A549 (cell line): ENCODE data around the gene USP9X. TPM values are rescaled to one million over a fixed set of nuclear protein-coding genes. Genes with fewer than 3 reads are reported as not detected.

Source experiments
- ATAC-seq, 2 experiments: fragments of 200-7000 bp in 1 of 2; fragments of >200 bp in 1 of 2; cut with Nextera tagmentation in 1 of 2; cut with Tn5 transposase in 1 of 2; 3 replicates each; pipeline versions ENCODE4 v1.8.0 to v1.9.1; 2018 to 2020; ENCODE audit warnings: mild to moderate bottlenecking in 1 of 2, moderate library complexity in 1 of 2
- CTCF ChIA-PET: fragments of 300-600 bp; sonication (Branson Sonifier 250); formaldehyde crosslinking; extraction: SDS; loops from one replicate; lab custom pipeline; 2021; ENCODE audit warnings: antibody characterized with exemption, inconsistent platforms; lab: Yijun Ruan, JAX
- POLR2A ChIA-PET: fragments of 350-600 bp; formaldehyde crosslinking; extraction: SDS; loops from one replicate; lab custom pipeline; 2021; ENCODE audit warnings: antibody characterized with exemption, inconsistent platforms; lab: Yijun Ruan, JAX
- DNase-seq, 2 experiments: peaks; one replicate each; pipeline versions ENCODE4 v3.0.0 to v3.0.0-alpha.2; 2011 to 2016; ENCODE audit warnings: low read depth in 1 of 2, low spot score in 1 of 2
- FAIRE-seq: peaks from 2 replicates; lab custom pipeline; 2011; peaks lifted over from hg19 to GRCh38; lab: Jason Lieb, UNC
- H3K27ac ChIP-seq, 2 experiments: fragments of >200 bp; sonication (Bioruptor Twin); formaldehyde crosslinking; 3 replicates each; pipeline ENCODE4 v1.5.1; 2016 to 2017
- H3K4me1 ChIP-seq: fragments of >200 bp; sonication (Bioruptor Twin); formaldehyde crosslinking; 3 replicates; pipeline ENCODE4 v1.6.1; 2016
- H3K4me2 ChIP-seq: fragments of >200 bp; sonication (Bioruptor Twin); formaldehyde crosslinking; 3 replicates; pipeline ENCODE4 v1.6.1; 2016
- H3K4me3 ChIP-seq: fragments of >200 bp; sonication (Bioruptor Twin); formaldehyde crosslinking; 3 replicates; pipeline ENCODE4 v1.5.1; 2016
- H3K9me3 ChIP-seq: fragments of >200 bp; sonication (Bioruptor Twin); formaldehyde crosslinking; 3 replicates; pipeline ENCODE4 v1.6.1; 2016
- ATOH8 ChIP-seq: fragments of 250-450 bp; sonication (Bioruptor Pico); IDR thresholded peaks from 2 replicates; pipeline ENCODE4 v1.5.0; 2020; ENCODE audit warnings: low read depth, mild to moderate bottlenecking, moderate library complexity
- CEBPB ChIP-seq, 2 experiments: fragments of >200 bp in 1 of 2; sonication (Bioruptor Twin) in 1 of 2; formaldehyde crosslinking in 1 of 2; IDR thresholded peaks; 2 replicates each; pipeline ENCODE4 v1.6.1; 2012 to 2016
- CHD4 ChIP-seq: fragments of 200-600 bp; sonication (generic); IDR thresholded peaks from 2 replicates; pipeline ENCODE4 v1.6.1; 2016; ENCODE audit warnings: antibody characterized with exemption, mild to moderate bottlenecking, borderline replicate concordance
- E2F6 ChIP-seq: IDR thresholded peaks from 2 replicates; pipeline ENCODE4 v1.6.1; 2012; ENCODE audit warnings: low read depth, borderline replicate concordance
- EHF ChIP-seq: fragments of 250-450 bp; sonication (Bioruptor Pico); IDR thresholded peaks from 2 replicates; pipeline ENCODE4 v1.5.0; 2020; ENCODE audit warnings: mild to moderate bottlenecking
- EHMT2 ChIP-seq: fragments of 200-600 bp; sonication (generic); IDR thresholded peaks from 2 replicates; pipeline ENCODE4 v1.6.1; 2016; ENCODE audit warnings: antibody characterized with exemption, low read depth, mild to moderate bottlenecking, moderate library complexity
- ELK1 ChIP-seq: fragments of 150-350 bp; IDR thresholded peaks from 2 replicates; pipeline ENCODE4 v1.6.1; 2014; ENCODE audit warnings: low read depth, mild to moderate bottlenecking, low read length
- FOSB ChIP-seq: fragments of 250-450 bp; sonication (Bioruptor Pico); IDR thresholded peaks from 2 replicates; pipeline ENCODE4 v1.5.0; 2020; ENCODE audit warnings: mild to moderate bottlenecking, moderate library complexity
- FOXS1 ChIP-seq: fragments of 250-450 bp; sonication (Bioruptor Pico); IDR thresholded peaks from 2 replicates; pipeline ENCODE4 v1.5.0; 2020; ENCODE audit warnings: mild to moderate bottlenecking, moderate library complexity
- GATA3 ChIP-seq: IDR thresholded peaks from 2 replicates; pipeline ENCODE4 v1.6.1; 2012; ENCODE audit warnings: borderline replicate concordance
- HDAC2 ChIP-seq: fragments of 200-600 bp; sonication (generic); IDR thresholded peaks from 2 replicates; pipeline ENCODE4 v1.6.1; 2016
- HOXB13 ChIP-seq: fragments of 250-450 bp; sonication (Bioruptor Pico); IDR thresholded peaks from 2 replicates; pipeline ENCODE4 v1.5.0; 2020; ENCODE audit warnings: low read depth, mild to moderate bottlenecking, moderate library complexity
- JUNB ChIP-seq: fragments of >200 bp; sonication (Bioruptor Twin); formaldehyde crosslinking; IDR thresholded peaks from 2 replicates; pipeline ENCODE4 v1.6.1; 2016
- MAFK ChIP-seq: fragments of 450-650 bp; IDR thresholded peaks from 2 replicates; pipeline ENCODE4 v1.6.1; 2014; ENCODE audit not compliant: partially characterized antibody
- MAX ChIP-seq: IDR thresholded peaks from 2 replicates; pipeline ENCODE4 v1.6.1; 2012
- NFE2L2 ChIP-seq: fragments of 150-350 bp; conservative IDR thresholded peaks from 2 replicates; pipeline ENCODE4 v1.6.1; 2014; ENCODE audit warnings: low read length
- NPAS2 ChIP-seq: fragments of 250-450 bp; sonication (Bioruptor Pico); IDR thresholded peaks from 2 replicates; pipeline ENCODE4 v1.8.0; 2022; ENCODE audit warnings: mild to moderate bottlenecking, moderate library complexity, borderline replicate concordance
- NR3C1 ChIP-seq: fragments of >200 bp; sonication (Bioruptor Twin); formaldehyde crosslinking; IDR thresholded peaks from 3 replicates; pipeline ENCODE4 v1.6.1; 2017
- PBX3 ChIP-seq: IDR thresholded peaks from 2 replicates; pipeline ENCODE4 v1.6.1; 2012
- POLR2AphosphoS2 ChIP-seq: conservative IDR thresholded peaks from 2 replicates; pipeline ENCODE4 v1.6.1; 2012; ENCODE audit warnings: low read length, improper control_type of control experiment, inconsistent platforms
- REST ChIP-seq: fragments of 200-600 bp; sonication (generic); IDR thresholded peaks from 2 replicates; pipeline ENCODE4 v1.6.1; 2016; ENCODE audit warnings: antibody characterized with exemption, mild to moderate bottlenecking, moderate library complexity
- SMC3 ChIP-seq: fragments of >200 bp; sonication (Bioruptor Twin); formaldehyde crosslinking; IDR thresholded peaks from 3 replicates; pipeline ENCODE4 v1.6.1; 2018; ENCODE audit warnings: inconsistent platforms
- SREBF2 ChIP-seq: fragments of 450-650 bp; IDR thresholded peaks from 2 replicates; pipeline ENCODE4 v1.6.1; 2014; ENCODE audit warnings: mild to moderate bottlenecking, moderate library complexity
- TP53 ChIP-seq: fragments of 250-450 bp; sonication (Bioruptor Pico); IDR thresholded peaks from 2 replicates; pipeline ENCODE4 v1.5.0; 2021; ENCODE audit warnings: mild to moderate bottlenecking, moderate library complexity
- USF2 ChIP-seq: fragments of 450-650 bp; IDR thresholded peaks from 2 replicates; pipeline ENCODE4 v1.6.1; 2014; ENCODE audit warnings: antibody characterized with exemption
- ZSCAN20 ChIP-seq: fragments of 250-450 bp; sonication (Bioruptor Pico); IDR thresholded peaks from 2 replicates; pipeline ENCODE4 v1.8.0; 2022; ENCODE audit warnings: mild to moderate bottlenecking, moderate library complexity
- WGBS: methylation state at CpG from one replicate; pipeline ENCODE4 v1.1.6; 2017; ENCODE audit errors: missing lambda C conversion rate; 5-methylcytosine and 5-hydroxymethylcytosine counted together
- polyA plus RNA-seq, 4 experiments: library from polyadenylated mRNA; depleted of rRNA in 3 of 4; stranded (reverse); fragments of >200 nt; fragmentation: RNase III in 1 of 4; extraction: RNeasy Plus Mini Kit Qiagen cat#74134 plus additional on column Dnase treatment in 1 of 4; gene quantifications; 2 replicates in 3 of 4; 3 replicates in 1 of 4; pipeline ENCODE4 v1.2.3, GENCODE V29; 2011 to 2017

Gene USP9X
- polyA plus RNA-seq, 2 of the 4 experiments (the other 2 are of a cell fraction), result 30.7 to 70.4 TPM

GRCh38 chrX:41257801-41258200 lies 172.6 kb downstream of the USP9X start:
- CTCF ChIA-PET, result interaction anchor here (0.8 kb wide), 1 partner anchor 78 kb away, joined by 3 read pairs; no protein-coding TSS in a partner anchor
- no peak for DNase-seq

GRCh38 chrX:41258226-41258625 lies 173.0 kb downstream of the USP9X start:
- Histone ChIP-seq H3K4me3 (no peak overlapping the region), H3K9me3 (no peaks in the 10 kb centered on the region), H3K4me1 (no peaks in the 10 kb centered on the region), H3K27ac (no peak overlapping the region), H3K4me2 (no peak overlapping the region)
- ATAC-seq (no peak), DNase-seq (no peak), FAIRE-seq (no peak)
- CTCF ChIA-PET, result no interaction called here
- POLR2A ChIA-PET, result no interaction called here
- TF ChIP-seq ATOH8 (no peak), GATA3 (no peak), E2F6 (no peak), JUNB (no peak), SREBF2 (no peak), EHMT2 (no peak), EHF (CRISPR knock-in tag) (no peak), PBX3 (no peak), NR3C1 (no peak), FOSB (CRISPR knock-in tag) (no peak), CHD4 (no peak), TP53 (CRISPR knock-in tag) (no peak), CEBPB (IDR thresholded peaks at IDR 0.05) (no peak), NPAS2 (CRISPR knock-in tag) (no peak), USF2 (no peak)
- 82% methylated on average over 11 of the region's 11 CpGs for WGBS

More at GRCh38 chrX:41257801-41258200, 172.6 kb downstream of the USP9X start:
- Histone ChIP-seq H3K4me3 (no peak overlapping the region), H3K27ac (no peak overlapping the region), H3K9me3 (no peaks in the 10 kb centered on the region), H3K4me2 (no peak overlapping the region), H3K4me1 (no peaks in the 10 kb centered on the region)
- no peak for TF ChIP-seq ATOH8
- TF ChIP-seq FOXS1 (CRISPR knock-in tag), result no peak
- no peak for TF ChIP-seq ZSCAN20 (CRISPR knock-in tag)
- TF ChIP-seq NFE2L2, result no peak
- no peak for TF ChIP-seq ELK1
- TF ChIP-seq HDAC2, result no peak
- no peak for ATAC-seq
- no peak for FAIRE-seq
- POLR2A ChIA-PET, result no interaction called here
- WGBS, result 75% methylated on average over 7 of the region's 7 CpGs

- Histone ChIP-seq H3K27ac (no peak overlapping the region), H3K9me3 (no peaks in the 10 kb centered on the region), H3K4me1 (no peaks in the 10 kb centered on the region), H3K4me3 (no peak overlapping the region), H3K4me2 (no peak overlapping the region)
- no peak for TF ChIP-seq CEBPB (IDR thresholded peaks at IDR 0.05)
- TF ChIP-seq MAFK, result no peak
- TF ChIP-seq HOXB13 (CRISPR knock-in tag), result no peak
- TF ChIP-seq POLR2AphosphoS2, result no peak
- no peak for TF ChIP-seq SREBF2
- no peak for TF ChIP-seq CHD4
- no peak for TF ChIP-seq REST
- no peak for TF ChIP-seq MAX
- TF ChIP-seq NFE2L2, result no peak
- TF ChIP-seq FOXS1 (CRISPR knock-in tag), result no peak
- TF ChIP-seq SMC3, result no peak
- TF ChIP-seq EHF (CRISPR knock-in tag), result no peak
- DNase-seq, result no peak
- POLR2A ChIA-PET, result no interaction called here
- CTCF ChIA-PET, result interaction anchor here (1.1 kb wide), 1 partner anchor 381 kb away, joined by 3 read pairs; no protein-coding TSS in a partner anchor
- 82% methylated on average over 14 of the region's 14 CpGs for WGBS
- no peak for FAIRE-seq
- ATAC-seq, result no peak
Measured at GRCh38 chrX:41258871-41259270, 173.6 kb downstream of the USP9X start.
